Fibroblast of lung (primary cell): ENCODE measurements around the gene MDFIC2.

Experiments used
- EZH2 ChIP-seq: IDR thresholded peaks from 2 replicates; pipeline ENCODE4 v1.5.1; 2012; ENCODE audit warnings: low read length, control low read depth, mild to moderate bottlenecking; ENCODE audit errors: missing control alignments
- TF ChIP-seq, protein P1 (sequence below), 2 donors: IDR thresholded peaks in 1 of 2; conservative IDR thresholded peaks in 1 of 2; 1 replicate in 1 of 2; 2 replicates in 1 of 2; pipeline ENCODE4 v1.5.1; 2011 to 2012; ENCODE audit warnings: low read length in 2 of 2, control low read depth in 1 of 2, inconsistent platforms in 1 of 2, low read depth in 1 of 2, mild to moderate bottlenecking in 1 of 2

DNA sequence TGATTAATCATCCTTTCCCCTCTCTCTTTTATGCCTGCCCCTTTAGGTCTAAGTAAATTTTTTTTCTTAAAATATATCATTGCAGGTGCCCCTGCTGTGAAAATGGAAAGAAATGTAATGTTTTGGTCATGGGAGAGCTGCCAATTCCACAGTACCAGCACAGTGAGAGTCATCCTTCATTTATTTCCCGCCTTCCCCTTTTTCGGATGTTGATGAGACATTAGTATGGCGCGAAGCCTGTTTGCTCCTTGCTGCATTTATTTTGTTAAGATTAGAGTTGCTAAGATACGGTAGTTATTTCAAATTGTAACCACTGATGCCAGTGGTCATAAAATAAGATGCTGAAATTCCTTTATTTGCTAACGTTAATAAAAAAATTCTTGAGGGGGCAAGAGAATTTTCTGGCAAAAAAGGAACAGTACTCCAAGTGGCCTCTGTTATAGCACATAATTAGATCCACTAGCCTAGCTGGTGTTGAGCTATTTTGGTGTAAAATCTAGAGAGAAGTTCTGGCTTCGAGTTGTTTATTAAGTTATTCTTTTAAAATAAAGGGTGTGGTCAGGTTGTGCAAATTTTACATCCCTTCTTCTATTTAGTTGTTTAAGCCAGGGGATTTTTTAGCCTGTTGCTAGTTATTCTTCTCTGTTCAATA, 62.8 kb downstream of the MDFIC2 start:
- TF ChIP-seq EZH2 = no peak
- TF ChIP-seq, protein P1, sequence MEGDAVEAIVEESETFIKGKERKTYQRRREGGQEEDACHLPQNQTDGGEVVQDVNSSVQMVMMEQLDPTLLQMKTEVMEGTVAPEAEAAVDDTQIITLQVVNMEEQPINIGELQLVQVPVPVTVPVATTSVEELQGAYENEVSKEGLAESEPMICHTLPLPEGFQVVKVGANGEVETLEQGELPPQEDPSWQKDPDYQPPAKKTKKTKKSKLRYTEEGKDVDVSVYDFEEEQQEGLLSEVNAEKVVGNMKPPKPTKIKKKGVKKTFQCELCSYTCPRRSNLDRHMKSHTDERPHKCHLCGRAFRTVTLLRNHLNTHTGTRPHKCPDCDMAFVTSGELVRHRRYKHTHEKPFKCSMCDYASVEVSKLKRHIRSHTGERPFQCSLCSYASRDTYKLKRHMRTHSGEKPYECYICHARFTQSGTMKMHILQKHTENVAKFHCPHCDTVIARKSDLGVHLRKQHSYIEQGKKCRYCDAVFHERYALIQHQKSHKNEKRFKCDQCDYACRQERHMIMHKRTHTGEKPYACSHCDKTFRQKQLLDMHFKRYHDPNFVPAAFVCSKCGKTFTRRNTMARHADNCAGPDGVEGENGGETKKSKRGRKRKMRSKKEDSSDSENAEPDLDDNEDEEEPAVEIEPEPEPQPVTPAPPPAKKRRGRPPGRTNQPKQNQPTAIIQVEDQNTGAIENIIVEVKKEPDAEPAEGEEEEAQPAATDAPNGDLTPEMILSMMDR (conservative IDR thresholded peaks at IDR 0.05 in 1 of 2, IDR thresholded peaks at IDR 0.05 in 1 of 2; ENCODE audit: low read depth in 1 of 2, low read length in 2 of 2) = no peak
